Measurements from ENCODE around the gene SASH1. TPM values are rescaled to one million over a fixed set of nuclear protein-coding genes. Genes with fewer than 3 reads are reported as not detected.

SASH1 gene
- total and polyA plus RNA-seq, 2 experiments from 2014 or later, result 69.1 to 99.0 TPM

DNA sequence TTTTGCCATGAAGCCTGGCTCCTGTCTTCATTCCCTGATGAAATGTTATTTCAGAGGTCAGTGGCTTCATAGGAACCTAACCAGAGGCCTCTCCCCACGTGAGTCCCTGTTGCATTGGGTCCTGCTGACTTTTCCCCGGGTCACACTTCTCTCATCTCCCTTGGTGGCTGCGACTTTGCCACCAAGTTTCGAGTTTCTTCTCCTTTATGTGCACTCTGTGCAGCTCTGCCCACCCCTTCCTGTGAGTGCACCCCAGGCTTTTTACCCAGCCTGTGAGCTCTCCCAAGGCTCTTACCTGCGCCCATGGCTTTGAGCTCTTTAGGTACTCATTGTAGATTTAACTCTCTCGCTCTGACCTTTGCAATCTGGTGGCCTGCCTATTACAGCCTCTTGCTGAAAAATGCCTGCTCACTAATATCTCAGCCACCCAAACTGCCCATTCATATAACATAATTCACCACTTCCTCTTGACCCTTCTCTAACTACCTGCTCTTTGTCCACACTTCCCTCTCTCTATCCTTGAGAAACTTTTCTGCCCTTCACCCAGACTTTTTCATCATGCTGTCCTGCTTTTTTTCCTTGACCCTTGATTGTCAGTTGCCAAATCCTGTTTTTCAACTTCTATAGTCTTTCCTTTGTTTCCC is 105.9 kb downstream of the SASH1 start:
- in situ Hi-C loops (cut with MboI), result no loop called here
- no peak for DNase-seq
- Histone ChIP-seq H3K79me2 (ENCODE audit: insufficient read depth) (peaks cover 90% of the 10 kb centered on the region), H3K27ac (no peak overlapping the region), H3K4me2 (ENCODE audit: unreplicated experiment) (no peak overlapping the region), H3K9ac (no peak overlapping the region), H4K20me1 (ENCODE audit: insufficient read depth) (no peaks in the 10 kb centered on the region; the same call in none of the 2 replicates), H3K4me1 (ENCODE audit: insufficient read depth) (peaks cover 10% of the 10 kb centered on the region), H3F3A (ENCODE audit: insufficient read depth) (peaks cover 17% of the 10 kb centered on the region; the same call in 1 of the 2 replicates), H2AFZ (no peak overlapping the region), H3K9me2 (ENCODE audit: insufficient read depth) (no peaks in the 10 kb centered on the region), H3K4me3 (no peak overlapping the region), H3K36me3 (ENCODE audit: low read depth) (peaks cover 22% of the 10 kb centered on the region; the same call in 1 of the 2 replicates), H3K9me3 (ENCODE audit: low read depth) (no peaks in the 10 kb centered on the region), H3K27me3 (replicated peaks; ENCODE audit: insufficient read depth) (no peaks in the 10 kb centered on the region)
- WGBS, 2 experiments (ENCODE audit: low coverage in 1 of 2, low lambda C conversion rate in 2 of 2, missing lambda C conversion rate in 2 of 2), result 95 to 96% methylated on average over 6 of the region's 6 CpGs
- TF ChIP-seq EZH2 (IDR thresholded peaks at IDR 0.05; ENCODE audit: insufficient read depth, poor library complexity, severe bottlenecking), result no peak
- TF ChIP-seq EZH2phosphoT487 (IDR thresholded peaks at IDR 0.05; ENCODE audit: insufficient read depth, low read depth), result no peak

DNA sequence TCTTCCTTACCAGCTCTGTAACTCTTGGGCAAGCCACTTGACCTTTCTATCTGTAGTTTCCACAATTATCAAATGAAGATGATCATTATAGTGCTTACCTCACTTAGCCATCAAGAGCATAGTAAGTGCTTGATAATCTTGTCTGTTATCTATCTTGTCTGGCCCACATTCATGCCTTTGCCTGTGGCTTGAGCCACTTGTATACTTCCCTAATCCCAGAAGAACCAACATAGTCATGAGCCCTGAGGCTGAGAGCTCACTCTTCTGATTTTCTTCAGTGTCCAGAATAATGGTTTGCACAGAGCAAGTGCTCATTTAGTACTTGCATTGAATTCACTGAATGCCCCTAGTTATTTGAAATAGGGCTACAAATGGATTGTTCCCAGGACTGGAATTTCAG is 108.2 kb downstream of the SASH1 start:
- H3K4me1 ChIP-seq (ENCODE audit: insufficient read depth), result peaks cover under 1% of the 10 kb centered on the region; the same call in 1 of the 2 replicates
- H3K36me3 ChIP-seq (ENCODE audit: low read depth), result peaks cover 37% of the 10 kb centered on the region; the same call in 1 of the 2 replicates
- no peak overlapping the region for H3K9ac ChIP-seq
- in situ Hi-C loops (cut with MboI), result loop anchor here (10.0 kb wide), 1 partner anchor 266 kb away; no protein-coding TSS in a partner anchor
- H2AFZ ChIP-seq, result no peak overlapping the region
- H3K27me3 ChIP-seq (replicated peaks; ENCODE audit: insufficient read depth), result no peaks in the 10 kb centered on the region
- no peak overlapping the region for H3K4me2 ChIP-seq (ENCODE audit: unreplicated experiment)
- peaks cover 88% of the 10 kb centered on the region for H3K79me2 ChIP-seq (ENCODE audit: insufficient read depth)
- H3F3A ChIP-seq (ENCODE audit: insufficient read depth), result 0 out of 2 replicates have a peak, but pooled peaks cover 16% of the 10 kb centered on the region
- no peaks in the 10 kb centered on the region for H3K9me3 ChIP-seq (ENCODE audit: low read depth)
- no peak overlapping the region for H3K27ac ChIP-seq
- TF ChIP-seq EZH2phosphoT487 (IDR thresholded peaks at IDR 0.05; ENCODE audit: insufficient read depth, low read depth) (no peak), EZH2 (IDR thresholded peaks at IDR 0.05; ENCODE audit: insufficient read depth, poor library complexity, severe bottlenecking) (no peak)
- H4K20me1 ChIP-seq (ENCODE audit: insufficient read depth), result no peaks in the 10 kb centered on the region; the same call in none of the 2 replicates
- H3K9me2 ChIP-seq (ENCODE audit: insufficient read depth), result no peaks in the 10 kb centered on the region
- no peak for DNase-seq
- H3K4me3 ChIP-seq, result no peak overlapping the region

DNA sequence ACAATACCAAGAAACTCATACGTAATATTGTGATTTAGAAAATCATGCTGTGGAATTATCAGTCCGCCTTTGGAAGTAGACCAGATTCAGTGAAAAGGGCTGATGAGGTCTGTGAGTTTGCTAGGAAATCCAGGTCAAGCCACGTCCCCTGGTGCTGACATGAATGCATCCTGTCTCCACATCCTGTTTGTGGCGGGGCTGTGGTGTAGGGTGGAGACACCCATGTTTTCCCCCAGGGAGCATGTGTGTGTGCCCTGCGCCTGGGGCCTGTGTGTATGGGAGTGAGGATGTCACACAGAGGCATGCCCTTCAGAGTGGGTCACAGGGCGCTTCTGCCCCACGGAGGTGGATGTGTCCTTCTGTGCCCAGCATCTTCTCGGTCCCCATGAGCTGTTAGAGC is 109.1 kb downstream of the SASH1 start:
- Histone ChIP-seq H3K4me2 (ENCODE audit: unreplicated experiment) (no peak overlapping the region), H3F3A (ENCODE audit: insufficient read depth) (0 out of 2 replicates have a peak, but pooled peaks cover 10% of the 10 kb centered on the region), H3K36me3 (ENCODE audit: low read depth) (peaks cover 36% of the 10 kb centered on the region; the same call in 1 of the 2 replicates), H2AFZ (no peak overlapping the region), H4K20me1 (ENCODE audit: insufficient read depth) (no peaks in the 10 kb centered on the region; the same call in none of the 2 replicates), H3K9ac (no peak overlapping the region), H3K79me2 (ENCODE audit: insufficient read depth) (peaks cover 90% of the 10 kb centered on the region), H3K4me3 (no peak overlapping the region), H3K27me3 (replicated peaks; ENCODE audit: insufficient read depth) (no peaks in the 10 kb centered on the region), H3K27ac (no peak overlapping the region), H3K9me2 (ENCODE audit: insufficient read depth) (no peaks in the 10 kb centered on the region), H3K9me3 (ENCODE audit: low read depth) (no peaks in the 10 kb centered on the region), H3K4me1 (ENCODE audit: insufficient read depth) (no peaks in the 10 kb centered on the region)
- in situ Hi-C loops (cut with MboI), result loop anchor here (10.0 kb wide), 1 partner anchor 267 kb away; no protein-coding TSS in a partner anchor
- WGBS, 2 experiments (ENCODE audit: low coverage in 1 of 2, low lambda C conversion rate in 2 of 2, missing lambda C conversion rate in 2 of 2), result 95 to 96% methylated on average over 8 of the region's 8 CpGs
- DNase-seq, result no peak
- no peak for TF ChIP-seq EZH2phosphoT487 (IDR thresholded peaks at IDR 0.05; ENCODE audit: insufficient read depth, low read depth)
- TF ChIP-seq EZH2 (IDR thresholded peaks at IDR 0.05; ENCODE audit: insufficient read depth, poor library complexity, severe bottlenecking), result no peak

DNA sequence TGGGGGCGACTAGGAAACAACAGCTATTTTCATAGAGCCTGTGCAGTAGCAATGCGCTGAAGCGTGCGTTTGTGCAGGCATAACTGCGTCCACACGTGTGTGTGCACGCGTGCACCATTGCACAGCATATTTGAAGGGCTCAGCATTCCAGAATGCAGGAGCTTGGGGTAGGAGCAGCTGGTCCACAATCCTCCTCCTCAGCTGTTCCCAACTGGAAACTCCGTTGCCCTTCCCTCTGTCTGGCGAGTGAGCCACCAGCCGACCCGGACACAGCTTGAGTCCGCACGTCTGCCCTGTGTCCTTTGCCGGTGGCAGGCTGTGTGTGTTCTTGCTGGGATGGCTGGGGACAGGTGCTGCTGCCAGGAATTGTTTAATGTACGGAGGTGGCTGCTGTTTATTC is 110.2 kb downstream of the SASH1 start:
- 96 to 98% methylated on average over 15 to 16 of the region's 16 CpGs for WGBS, 2 experiments (ENCODE audit: low coverage in 1 of 2, low lambda C conversion rate in 2 of 2, missing lambda C conversion rate in 2 of 2)
- no peak for DNase-seq
- Histone ChIP-seq H3K9ac (no peak overlapping the region), H3K4me2 (ENCODE audit: unreplicated experiment) (no peak overlapping the region), H3K9me2 (ENCODE audit: insufficient read depth) (no peaks in the 10 kb centered on the region), H3K9me3 (ENCODE audit: low read depth) (no peaks in the 10 kb centered on the region), H3K4me1 (ENCODE audit: insufficient read depth) (peaks cover 4% of the 10 kb centered on the region; the same call in 1 of the 2 replicates), H3F3A (ENCODE audit: insufficient read depth) (peaks cover 14% of the 10 kb centered on the region), H2AFZ (no peak overlapping the region), H4K20me1 (ENCODE audit: insufficient read depth) (no peaks in the 10 kb centered on the region; the same call in none of the 2 replicates), H3K36me3 (ENCODE audit: low read depth) (peaks cover 29% of the 10 kb centered on the region; the same call in 1 of the 2 replicates), H3K4me3 (no peak overlapping the region), H3K27me3 (replicated peaks; ENCODE audit: insufficient read depth) (no peaks in the 10 kb centered on the region), H3K79me2 (ENCODE audit: insufficient read depth) (peaks cover 88% of the 10 kb centered on the region), H3K27ac (no peak overlapping the region)
- no peak for TF ChIP-seq EZH2 (IDR thresholded peaks at IDR 0.05; ENCODE audit: insufficient read depth, poor library complexity, severe bottlenecking)
- TF ChIP-seq EZH2phosphoT487 (IDR thresholded peaks at IDR 0.05; ENCODE audit: insufficient read depth, low read depth), result no peak
- in situ Hi-C loops (cut with MboI), result loop anchor here (10.0 kb wide), 1 partner anchor 268 kb away; no protein-coding TSS in a partner anchor

All from GM23248 (cell line).